ENCODE data around the gene COMTD1. TPM values are rescaled to one million over a fixed set of nuclear protein-coding genes. Genes with fewer than 3 reads are reported as not detected.
"Not testable (repeated sequence)": the region's sequence is repeated elsewhere in the genome, so short reads cannot be mapped to it uniquely, and the experiment has no call there.

COMTD1 gene
- polyA plus RNA-seq, 3 donors, result 20.1 to 142 (median 33.3) TPM

GRCh38 chr10:75229971-75230370, 5.8 kb downstream of the COMTD1 start:
- WGBS, 3 donors, result 82 to 86% (median 83%) methylated on average over 3 of the region's 3 CpGs
- no peak overlapping the region for H3K27ac ChIP-seq (ENCODE audit: low read depth, low read length)

- WGBS, 3 donors, result 51 to 69% (median 61%) methylated on average over 4 of the region's 4 CpGs
- H3K27ac ChIP-seq (ENCODE audit: low read depth, low read length), result no peak overlapping the region
Measured at GRCh38 chr10:75228834-75229233, 6.9 kb downstream of the COMTD1 start.

GRCh38 chr10:75228278-75228677, 7.5 kb downstream of the COMTD1 start:
- H3K27ac ChIP-seq (ENCODE audit: low read depth, low read length), result no peak overlapping the region
- WGBS, 3 donors, result 93 to 97% (median 95%) methylated on average over 3 of the region's 3 CpGs

GRCh38 chr10:75226656-75227055, 9.1 kb downstream of the COMTD1 start:
- no peak overlapping the region for H3K27ac ChIP-seq (ENCODE audit: low read depth, low read length)
- 74 to 85% (median 82%) methylated on average over 5 of the region's 5 CpGs for WGBS, 3 donors

GRCh38 chr10:75226095-75226494, 9.7 kb downstream of the COMTD1 start:
- WGBS, 3 donors, result 46 to 60% (median 51%) methylated on average over 2 of the region's 2 CpGs
- no peak overlapping the region for H3K27ac ChIP-seq (ENCODE audit: low read depth, low read length)

GRCh38 chr10:75223507-75223906, 12.2 kb downstream of the COMTD1 start:
- WGBS, 3 donors, result 58 to 89% (median 87%) methylated on average over 2 of the region's 2 CpGs
- no peak overlapping the region for H3K27ac ChIP-seq (ENCODE audit: low read depth, low read length)

- not testable (repeated sequence) for H3K27ac ChIP-seq (ENCODE audit: low read depth, low read length)
- WGBS, 3 donors, result 92 to 93% (median 93%) methylated on average over 8 of the region's 8 CpGs
Measured at GRCh38 chr10:75221492-75221891, 14.3 kb downstream of the COMTD1 start.

- WGBS, 3 donors, result 90 to 96% (median 94%) methylated on average over 4 of the region's 4 CpGs
- no peak overlapping the region for H3K27ac ChIP-seq (ENCODE audit: low read depth, low read length)
Measured at GRCh38 chr10:75220274-75220673, 15.5 kb downstream of the COMTD1 start.

- 69 to 85% (median 85%) methylated on average over 6 of the region's 6 CpGs for WGBS, 3 donors
- H3K27ac ChIP-seq (ENCODE audit: low read depth, low read length), result no peak overlapping the region
Measured at GRCh38 chr10:75212343-75212742, 23.4 kb downstream of the COMTD1 start.

- peak overlapping the region; percentile 98 for H3K27ac ChIP-seq (ENCODE audit: low read depth, low read length)
- WGBS, 3 donors, result 1% methylated on average over 37 to 38 of the region's 38 CpGs
Measured at GRCh38 chr10:75211007-75211691, 24.6 kb downstream of the COMTD1 start.

- 0 to 1% (median 0%) methylated on average over 58 to 80 of the region's 80 CpGs for WGBS, 3 donors
- H3K27ac ChIP-seq (ENCODE audit: low read depth, low read length), result peak within 1 kb of the TSS; percentile 99
Measured at GRCh38 chr10:75210282-75211006, 25.3 kb downstream of the COMTD1 start, which contains the start of gene VDAC2. VDAC2 (plus strand) TSS chr10:75210796; CDS start chr10:75211159, 363 bp downstream.

- 0 to 1% (median 0%) methylated on average over 16 to 19 of the region's 19 CpGs for WGBS, 3 donors
- H3K27ac ChIP-seq (ENCODE audit: low read depth, low read length), result peak overlapping the region; percentile 99
Measured at GRCh38 chr10:75209921-75210281, 25.9 kb downstream of the COMTD1 start.

GRCh38 chr10:75209086-75209920, 26.5 kb downstream of the COMTD1 start:
- 78 to 82% (median 81%) methylated on average over 16 of the region's 16 CpGs for WGBS, 3 donors

GRCh38 chr10:75208181-75208580, 27.6 kb downstream of the COMTD1 start:
- 81 to 89% (median 83%) methylated on average over 4 of the region's 4 CpGs for WGBS, 3 donors

More at GRCh38 chr10:75209086-75209920, 26.5 kb downstream of the COMTD1 start:
- H3K27ac ChIP-seq (ENCODE audit: low read depth, low read length), result peak overlapping the region; percentile 99

GRCh38 chr10:75207857-75208144, 28.0 kb downstream of the COMTD1 start:
- H3K27ac ChIP-seq (ENCODE audit: low read depth, low read length), result no peak overlapping the region

More at GRCh38 chr10:75208181-75208580, 27.6 kb downstream of the COMTD1 start:
- H3K27ac ChIP-seq (ENCODE audit: low read depth, low read length), result no peak overlapping the region

GRCh38 chr10:75207079-75207856, 28.5 kb downstream of the COMTD1 start:
- no peak overlapping the region for H3K27ac ChIP-seq (ENCODE audit: low read depth, low read length)
- WGBS, 3 donors, result 65 to 83% (median 80%) methylated on average over 13 of the region's 13 CpGs

More at GRCh38 chr10:75207857-75208144, 28.0 kb downstream of the COMTD1 start:
- 92 to 98% (median 97%) methylated on average over 1 of the region's 1 CpG for WGBS, 3 donors

GRCh38 chr10:75206638-75207037, 29.1 kb downstream of the COMTD1 start:
- WGBS, 3 donors, result 88 to 93% (median 89%) methylated on average over 14 of the region's 14 CpGs
- not testable (repeated sequence) for H3K27ac ChIP-seq (ENCODE audit: low read depth, low read length)

- 82 to 95% (median 92%) methylated on average over 2 of the region's 2 CpGs for WGBS, 3 donors
- H3K27ac ChIP-seq (ENCODE audit: low read depth, low read length), result no peak overlapping the region
Measured at GRCh38 chr10:75205908-75206307, 29.8 kb downstream of the COMTD1 start.

All from adipose tissue (tissue), 3 donors.